SU-DHL-6 (cell line): ENCODE results near the gene CCDC188.

ENCODE experiments used
- H2AFZ ChIP-seq: fragments of 200-600 bp; sonication (generic); 2 replicates; pipeline ENCODE4 v1.6.1; 2014; ENCODE audit warnings: low read depth, mild to moderate bottlenecking, moderate library complexity, mixed read lengths, antibody characterized with exemption, low read length; ENCODE audit not compliant: severe bottlenecking
- H3F3A ChIP-seq: fragments of 200-600 bp; shearing (Covaris generic); 2 replicates; pipeline ENCODE4 v1.6.0; 2016; ENCODE audit warnings: antibody characterized with exemption, mild to moderate bottlenecking; ENCODE audit not compliant: insufficient read depth
- H3K27ac ChIP-seq: fragments of 200-600 bp; sonication (generic); 2 replicates; pipeline ENCODE4 v1.5.1; 2016; ENCODE audit warnings: low read depth, mild to moderate bottlenecking, low read length, moderate library complexity, mixed read lengths
- H3K27me3 ChIP-seq: fragments of 200-600 bp; sonication (generic), shearing (Covaris generic); 2 replicates; pipeline ENCODE4 v1.6.0; 2014; ENCODE audit warnings: mild to moderate bottlenecking, low read length
- H3K36me3 ChIP-seq: fragments of 200-600 bp; sonication (generic); 2 replicates; pipeline ENCODE4 v1.6.1; 2014; ENCODE audit warnings: mild to moderate bottlenecking, low read length, mixed read lengths
- H3K4me2 ChIP-seq: fragments of 300-600, 200-600 bp; shearing (Covaris generic), sonication (generic); 2 replicates; pipeline ENCODE4 v1.6.0; 2014; ENCODE audit warnings: low read length, low read depth, mild to moderate bottlenecking; ENCODE audit not compliant: poor library complexity, severe bottlenecking
- H3K4me3 ChIP-seq: fragments of 200-600 bp; sonication (generic); 2 replicates; pipeline ENCODE4 v1.5.1; 2014; ENCODE audit warnings: antibody characterized with exemption, low read length, mild to moderate bottlenecking, mixed read lengths; ENCODE audit not compliant: insufficient read depth, poor library complexity, severe bottlenecking
- H3K79me2 ChIP-seq: fragments of 200-600 bp; sonication (generic); 2 replicates; pipeline ENCODE4 v1.6.1; 2014; ENCODE audit warnings: mild to moderate bottlenecking, low read length, moderate library complexity; ENCODE audit not compliant: insufficient read depth
- H3K9ac ChIP-seq: fragments of 200-600 bp; sonication (generic); 2 replicates; pipeline ENCODE4 v1.7.0; 2014; ENCODE audit warnings: mild to moderate bottlenecking, low read length
- H3K9me2 ChIP-seq: fragments of 200-600 bp; sonication (generic); replicated peaks from 2 replicates; pipeline ENCODE4 v1.6.1; 2014; ENCODE audit warnings: low read length; ENCODE audit not compliant: insufficient read depth
- H3K9me3 ChIP-seq: fragments of 200-600 bp; sonication (generic); 2 replicates; pipeline ENCODE4 v1.6.1; 2014; ENCODE audit warnings: low read length, mixed read lengths; ENCODE audit not compliant: insufficient read depth
- H4K20me1 ChIP-seq: fragments of 200-600 bp; sonication (generic); 2 replicates; pipeline ENCODE4 v1.6.1; 2014; ENCODE audit warnings: low read depth, mild to moderate bottlenecking, antibody characterized with exemption, low read length, moderate library complexity, mixed read lengths
- EZH2phosphoT487 ChIP-seq: fragments of 200-600 bp; sonication (generic), shearing (Covaris generic); conservative IDR thresholded peaks from 2 replicates; pipeline ENCODE4 v1.6.1; 2018; ENCODE audit warnings: mild to moderate bottlenecking, antibody characterized with exemption, low read length, moderate library complexity, mixed read lengths
- TF ChIP-seq, protein P1 (sequence below): fragments of 200-600 bp; sonication (generic); IDR thresholded peaks from one replicate; pipeline ENCODE4 v1.5.1; 2017; ENCODE audit warnings: antibody characterized with exemption, mild to moderate bottlenecking, low read length, moderate library complexity; ENCODE audit not compliant: insufficient read depth, poor library complexity, severe bottlenecking

CCDC188 gene

DNA sequence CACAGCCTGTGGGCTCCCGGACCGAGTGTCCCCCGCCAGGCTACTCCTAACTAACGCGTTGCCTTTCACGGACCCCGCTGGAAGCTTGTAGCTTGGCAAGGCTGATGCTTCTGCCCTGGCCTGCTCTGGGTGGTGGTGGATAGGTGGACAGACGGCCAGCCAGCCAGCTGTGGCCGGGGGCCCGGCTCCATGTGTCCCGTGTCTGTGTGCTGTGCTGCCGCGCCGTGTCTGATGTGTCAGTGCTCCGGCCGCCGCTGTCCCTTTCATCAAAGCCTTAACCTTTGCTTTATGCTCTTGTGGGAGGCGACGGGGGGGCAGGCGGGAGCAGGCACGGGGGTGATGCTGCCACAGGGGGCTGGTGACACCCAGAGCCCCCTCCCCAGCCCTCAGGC, 5.0 kb downstream of the CCDC188 start:
- no peak overlapping the region for H2AFZ ChIP-seq
- H3K9me2 ChIP-seq: no peaks in the 10 kb centered on the region
- TF ChIP-seq, protein P1, sequence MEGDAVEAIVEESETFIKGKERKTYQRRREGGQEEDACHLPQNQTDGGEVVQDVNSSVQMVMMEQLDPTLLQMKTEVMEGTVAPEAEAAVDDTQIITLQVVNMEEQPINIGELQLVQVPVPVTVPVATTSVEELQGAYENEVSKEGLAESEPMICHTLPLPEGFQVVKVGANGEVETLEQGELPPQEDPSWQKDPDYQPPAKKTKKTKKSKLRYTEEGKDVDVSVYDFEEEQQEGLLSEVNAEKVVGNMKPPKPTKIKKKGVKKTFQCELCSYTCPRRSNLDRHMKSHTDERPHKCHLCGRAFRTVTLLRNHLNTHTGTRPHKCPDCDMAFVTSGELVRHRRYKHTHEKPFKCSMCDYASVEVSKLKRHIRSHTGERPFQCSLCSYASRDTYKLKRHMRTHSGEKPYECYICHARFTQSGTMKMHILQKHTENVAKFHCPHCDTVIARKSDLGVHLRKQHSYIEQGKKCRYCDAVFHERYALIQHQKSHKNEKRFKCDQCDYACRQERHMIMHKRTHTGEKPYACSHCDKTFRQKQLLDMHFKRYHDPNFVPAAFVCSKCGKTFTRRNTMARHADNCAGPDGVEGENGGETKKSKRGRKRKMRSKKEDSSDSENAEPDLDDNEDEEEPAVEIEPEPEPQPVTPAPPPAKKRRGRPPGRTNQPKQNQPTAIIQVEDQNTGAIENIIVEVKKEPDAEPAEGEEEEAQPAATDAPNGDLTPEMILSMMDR: no peak
- no peak for TF ChIP-seq EZH2phosphoT487
- H3F3A ChIP-seq: no peaks in the 10 kb centered on the region
- H3K27me3 ChIP-seq: no peaks in the 10 kb centered on the region
- H3K79me2 ChIP-seq: no peaks in the 10 kb centered on the region
- H3K27ac ChIP-seq: no peak overlapping the region
- no peaks in the 10 kb centered on the region for H3K9me3 ChIP-seq
- H3K4me3 ChIP-seq: no peak overlapping the region
- no peak overlapping the region for H3K9ac ChIP-seq
- no peaks in the 10 kb centered on the region for H3K36me3 ChIP-seq
- H4K20me1 ChIP-seq: no peaks in the 10 kb centered on the region
- no peak overlapping the region for H3K4me2 ChIP-seq

DNA sequence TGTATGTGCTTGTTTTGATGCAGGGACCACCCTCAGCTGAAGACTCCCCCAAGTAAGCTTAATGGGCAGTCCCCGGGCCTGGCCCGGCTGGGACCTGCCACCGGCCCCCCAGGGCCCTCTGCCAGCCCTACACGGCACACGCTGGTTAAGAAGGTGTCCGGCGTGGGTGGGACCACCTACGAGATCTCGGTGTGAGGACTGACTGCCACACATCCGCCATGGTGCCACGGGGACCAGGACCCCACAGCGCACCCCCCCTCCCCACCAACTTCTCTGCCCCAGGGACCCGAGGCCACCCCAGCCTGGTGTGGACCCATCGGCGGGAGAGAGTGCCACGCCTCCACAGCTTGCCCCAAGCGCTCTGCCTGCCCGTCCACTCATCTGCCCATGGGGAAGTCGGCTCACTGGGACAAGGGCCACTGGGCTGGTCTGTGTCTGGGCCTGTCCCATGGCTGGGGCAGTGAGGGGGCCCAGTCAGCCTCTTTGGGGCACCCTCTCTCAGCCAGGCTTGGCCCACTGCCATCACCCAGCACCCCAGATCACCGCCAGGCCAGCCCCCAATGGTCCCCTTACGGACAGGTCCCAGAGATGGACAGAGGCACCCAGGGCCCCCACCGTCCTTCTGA, 5.5 kb downstream of the CCDC188 start:
- no peak for TF ChIP-seq EZH2phosphoT487
- TF ChIP-seq, protein P1: no peak
- Histone ChIP-seq H3K79me2 (no peaks in the 10 kb centered on the region), H3K27me3 (no peaks in the 10 kb centered on the region), H3K9me2 (no peaks in the 10 kb centered on the region), H3K9me3 (no peaks in the 10 kb centered on the region), H3K36me3 (no peaks in the 10 kb centered on the region), H3K9ac (no peak overlapping the region), H3K27ac (no peak overlapping the region), H3K4me3 (no peak overlapping the region), H4K20me1 (no peaks in the 10 kb centered on the region), H3K4me2 (no peak overlapping the region), H2AFZ (no peak overlapping the region), H3F3A (no peaks in the 10 kb centered on the region)

- no peak overlapping the region for H3K27ac ChIP-seq
- H3K36me3 ChIP-seq: no peaks in the 10 kb centered on the region
- no peak overlapping the region for H3K4me3 ChIP-seq
- TF ChIP-seq EZH2phosphoT487: no peak
- TF ChIP-seq, protein P1: no peak
- H3K27me3 ChIP-seq: no peaks in the 10 kb centered on the region
- no peak overlapping the region for H3K4me2 ChIP-seq
- no peaks in the 10 kb centered on the region for H3K79me2 ChIP-seq
- no peak overlapping the region for H2AFZ ChIP-seq
- H3K9me2 ChIP-seq: no peaks in the 10 kb centered on the region
- no peaks in the 10 kb centered on the region for H3F3A ChIP-seq
- no peaks in the 10 kb centered on the region for H4K20me1 ChIP-seq
- H3K9me3 ChIP-seq: no peaks in the 10 kb centered on the region
- H3K9ac ChIP-seq: no peak overlapping the region
Measured at GRCh38 chr22:20143883-20144665, 6.8 kb downstream of the CCDC188 start.
